OCI-LY7 (cell line): ENCODE results near the gene CADM2.

ENCODE experiments used
- EZH2phosphoT487 ChIP-seq: fragments of 200-600 bp; sonication (generic); IDR thresholded peaks from 2 replicates; pipeline ENCODE4 v1.6.1; 2018; ENCODE audit warnings: low read depth, borderline replicate concordance, mild to moderate bottlenecking, mixed run types, antibody characterized with exemption, low read length, moderate library complexity, mixed read lengths
- TF ChIP-seq, protein P1 (sequence below): fragments of 200-600 bp; sonication (generic); conservative IDR thresholded peaks from 2 replicates; pipeline ENCODE4 v1.5.1; 2014; ENCODE audit warnings: mild to moderate bottlenecking, antibody characterized with exemption, low read length, moderate library complexity, mixed read lengths

- TF ChIP-seq, protein P1, sequence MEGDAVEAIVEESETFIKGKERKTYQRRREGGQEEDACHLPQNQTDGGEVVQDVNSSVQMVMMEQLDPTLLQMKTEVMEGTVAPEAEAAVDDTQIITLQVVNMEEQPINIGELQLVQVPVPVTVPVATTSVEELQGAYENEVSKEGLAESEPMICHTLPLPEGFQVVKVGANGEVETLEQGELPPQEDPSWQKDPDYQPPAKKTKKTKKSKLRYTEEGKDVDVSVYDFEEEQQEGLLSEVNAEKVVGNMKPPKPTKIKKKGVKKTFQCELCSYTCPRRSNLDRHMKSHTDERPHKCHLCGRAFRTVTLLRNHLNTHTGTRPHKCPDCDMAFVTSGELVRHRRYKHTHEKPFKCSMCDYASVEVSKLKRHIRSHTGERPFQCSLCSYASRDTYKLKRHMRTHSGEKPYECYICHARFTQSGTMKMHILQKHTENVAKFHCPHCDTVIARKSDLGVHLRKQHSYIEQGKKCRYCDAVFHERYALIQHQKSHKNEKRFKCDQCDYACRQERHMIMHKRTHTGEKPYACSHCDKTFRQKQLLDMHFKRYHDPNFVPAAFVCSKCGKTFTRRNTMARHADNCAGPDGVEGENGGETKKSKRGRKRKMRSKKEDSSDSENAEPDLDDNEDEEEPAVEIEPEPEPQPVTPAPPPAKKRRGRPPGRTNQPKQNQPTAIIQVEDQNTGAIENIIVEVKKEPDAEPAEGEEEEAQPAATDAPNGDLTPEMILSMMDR, result no peak
- TF ChIP-seq EZH2phosphoT487, result no peak
These were observed 204.1 kb downstream of the CADM2 start for GRCh38 chr3:85162905-85163304.
